Cardiac atrium fibroblast (primary cell): ENCODE results near the gene CTH. TPM values are rescaled to one million over a fixed set of nuclear protein-coding genes. Genes with fewer than 3 reads are reported as not detected.

Experiments
- total RNA-seq: library from RNA; depleted of rRNA; stranded (reverse); fragments of >200 nt; gene quantifications from 2 replicates; pipeline ENCODE4 v1.2.3, GENCODE V29; 2015

The CTH gene
- total RNA-seq, result 9.6 and 10.4 TPM in 2 replicates

DNA sequence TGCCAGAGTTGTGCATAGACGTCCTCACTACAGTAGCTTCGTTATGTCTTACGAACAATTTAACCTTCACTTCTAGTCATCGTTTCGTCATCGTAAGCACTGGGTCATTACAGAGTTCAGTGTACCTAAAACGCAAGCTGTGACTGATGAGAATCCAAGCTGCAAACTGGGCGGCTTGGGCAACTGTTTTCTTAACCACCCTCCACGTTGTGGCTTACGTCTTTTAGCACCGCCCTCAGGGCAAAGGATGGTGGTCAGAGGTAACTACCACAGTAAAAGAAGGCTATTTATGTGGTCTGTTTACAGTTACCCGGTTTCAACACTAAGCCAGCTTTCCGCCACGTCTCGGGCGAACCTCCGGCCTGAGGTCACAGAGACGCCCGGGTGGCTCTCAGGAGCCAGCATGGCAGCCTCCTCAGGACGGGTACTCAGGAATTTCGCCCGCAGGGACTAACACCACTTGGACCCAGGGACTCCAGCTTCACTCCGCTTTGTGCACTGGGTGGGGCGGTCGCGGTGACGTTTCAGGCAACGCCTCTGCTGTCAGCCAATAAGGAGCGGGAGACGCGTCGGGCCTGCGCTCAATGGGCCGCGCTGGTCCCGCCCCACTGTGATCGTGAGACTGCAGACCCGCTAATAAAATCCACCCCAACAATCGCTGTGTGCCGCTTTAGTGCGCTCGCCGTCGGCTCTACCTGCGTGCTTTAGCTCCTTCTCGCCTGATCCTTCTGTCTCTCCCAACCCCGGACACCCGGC is at the start of gene CTH:
Gene CTH, plus strand, starts transcription at position 665 of the 756 bp plus-strand sequence. CDS start 148 bp downstream, outside the sequence.

Other genes with a start within 250 kb of the CTH start
- gene LRRC40, start 205.7 kb upstream of the CTH start, total RNA-seq, result 14.3 and 20.4 TPM in 2 replicates
- gene SRSF11, start 189.9 kb upstream of the CTH start, total RNA-seq, result 51.6 and 63.0 TPM in 2 replicates
- gene ANKRD13C, start 56.5 kb upstream of the CTH start, total RNA-seq, result 15.9 and 16.1 TPM in 2 replicates